Thoracic aorta (tissue), 2 donors: ENCODE data around the gene ANKEF1. TPM values are rescaled to one million over a fixed set of nuclear protein-coding genes. Genes with fewer than 3 reads are reported as not detected.

Experiments
- ATAC-seq: fragments of 150-250 bp; one replicate; pipeline ENCODE4 v1.8.0; 2017; ENCODE audit warnings: low read depth; ENCODE audit not compliant: insufficient number of reproducible peaks, low FRiP score
- DNase-seq: peaks from one replicate; pipeline ENCODE4 v3.0.0-alpha.2; 2020; ENCODE audit warnings: low spot score
- H3K27ac ChIP-seq, 2 donors: fragments of 200-600 bp; sonication (generic); 1 replicate in 1 of 2; 2 replicates in 1 of 2; pipeline ENCODE4 v1.5.1; 2016; ENCODE audit warnings: mild to moderate bottlenecking in 2 of 2, moderate library complexity in 2 of 2
- H3K27me3 ChIP-seq: fragments of 200-600 bp; sonication (generic); replicated peaks from 2 replicates; pipeline ENCODE4 v1.6.0; 2016; ENCODE audit warnings: mild to moderate bottlenecking; ENCODE audit not compliant: insufficient read depth
- H3K36me3 ChIP-seq: fragments of 200-600 bp; sonication (generic); one replicate; pipeline ENCODE4 v1.5.1; 2016
- H3K4me1 ChIP-seq, 2 donors: fragments of 200-600 bp; sonication (generic); 1 replicate in 1 of 2; 2 replicates in 1 of 2; pipeline versions ENCODE4 v1.5.1 to v1.6.0; 2016; ENCODE audit warnings: low read depth in 2 of 2, mild to moderate bottlenecking in 1 of 2; ENCODE audit not compliant: control insufficient read depth in 1 of 2
- H3K4me3 ChIP-seq: fragments of 200-600 bp; sonication (generic); 2 replicates; pipeline ENCODE4 v1.5.1; 2016; ENCODE audit warnings: mild to moderate bottlenecking
- H3K9me3 ChIP-seq: fragments of 200-600 bp; sonication (generic); 2 replicates; pipeline ENCODE4 v1.5.1; 2016
- CTCF ChIP-seq: fragments of 200-600 bp; sonication (generic); IDR thresholded peaks from one replicate; pipeline ENCODE4 v1.5.1; 2019; ENCODE audit warnings: antibody characterized with exemption
- total RNA-seq, 2 donors: library from RNA; depleted of rRNA; stranded (reverse); fragments of >200 nt; gene quantifications; one replicate each; pipeline versions ENCODE4 v1.1.0 to v1.2.3, GENCODE V29; 2016

ANKEF1 gene
- total RNA-seq, 2 donors from 2014 or later: 0.41 to 1.1 TPM

DNA sequence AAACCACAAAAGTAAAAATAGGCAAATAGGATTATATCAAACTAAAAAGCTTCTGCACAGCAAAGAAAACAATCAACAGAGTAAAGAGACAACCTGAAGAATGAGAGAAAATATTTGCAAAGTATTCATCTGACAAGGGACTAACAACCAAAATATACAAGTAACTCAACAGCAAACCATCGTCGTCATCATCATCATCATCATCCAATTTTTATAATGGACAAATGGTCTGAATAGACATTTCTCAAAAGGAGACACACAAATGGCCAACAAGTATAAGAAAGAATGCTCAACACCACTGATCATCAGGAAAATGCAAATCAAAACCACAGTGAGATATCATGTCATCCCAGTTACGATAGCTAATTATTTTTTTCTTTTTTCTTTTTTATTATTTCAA is 62.0 kb downstream of the ANKEF1 start:
- no peak for TF ChIP-seq CTCF
- ATAC-seq: no peak
- H3K27ac ChIP-seq: no peak overlapping the region
- H3K4me3 ChIP-seq: no peak overlapping the region
- no peaks in the 10 kb centered on the region for H3K9me3 ChIP-seq
- H3K4me1 ChIP-seq: no peaks in the 10 kb centered on the region
- DNase-seq: no peak
- no peaks in the 10 kb centered on the region for H3K36me3 ChIP-seq
- H3K27me3 ChIP-seq: no peaks in the 10 kb centered on the region

- no peak overlapping the region for H3K4me3 ChIP-seq
- DNase-seq (no peak), ATAC-seq (no peak)
- TF ChIP-seq CTCF: no peak
- no peaks in the 10 kb centered on the region for H3K36me3 ChIP-seq
- no peaks in the 10 kb centered on the region for H3K27me3 ChIP-seq
- H3K4me1 ChIP-seq: peaks cover 0 to 5% of the 10 kb centered on the region in 2 donors
- H3K27ac ChIP-seq: no peak overlapping the region
- H3K9me3 ChIP-seq: no peaks in the 10 kb centered on the region
Measured at GRCh38 chr20:10105046-10105445, 70.3 kb downstream of the ANKEF1 start.

Other genes starting within 250 kb of the ANKEF1 start
- gene PAK5, start 195.9 kb upstream of the ANKEF1 start, total RNA-seq: not detected
- 1 to 10 TPM; 1.3 to 4.7 TPM for gene SNAP25, start 183.8 kb downstream of the ANKEF1 start, total RNA-seq